ENCODE data around the gene MEF2C.

Gene MEF2C

GRCh38 chr5:88887342-88887741 is 4.4 kb upstream of the MEF2C start:
- no peak for DNase-seq

- no peak for DNase-seq
Observed at GRCh38 chr5:88886746-88887341, 3.9 kb upstream of the MEF2C start.

- no peak for DNase-seq
Observed at GRCh38 chr5:88886252-88886651, 3.3 kb upstream of the MEF2C start.

GRCh38 chr5:88885002-88885401 is 2.0 kb upstream of the MEF2C start:
- DNase-seq, result no peak

DNA sequence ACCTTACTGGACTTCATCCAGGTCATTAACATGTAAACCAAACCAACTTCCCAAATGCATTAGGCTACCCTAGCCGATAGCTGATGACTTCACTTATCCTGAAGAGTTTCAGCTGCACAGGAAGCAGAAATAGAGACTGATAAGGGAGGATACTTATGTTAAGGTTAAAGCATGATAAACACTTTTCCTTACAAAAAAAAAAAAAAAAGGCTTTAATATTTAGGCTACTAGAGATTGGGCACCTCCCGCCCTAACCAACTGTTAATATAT is 1.6 kb upstream of the MEF2C start:
- DNase-seq, result no peak

DNA sequence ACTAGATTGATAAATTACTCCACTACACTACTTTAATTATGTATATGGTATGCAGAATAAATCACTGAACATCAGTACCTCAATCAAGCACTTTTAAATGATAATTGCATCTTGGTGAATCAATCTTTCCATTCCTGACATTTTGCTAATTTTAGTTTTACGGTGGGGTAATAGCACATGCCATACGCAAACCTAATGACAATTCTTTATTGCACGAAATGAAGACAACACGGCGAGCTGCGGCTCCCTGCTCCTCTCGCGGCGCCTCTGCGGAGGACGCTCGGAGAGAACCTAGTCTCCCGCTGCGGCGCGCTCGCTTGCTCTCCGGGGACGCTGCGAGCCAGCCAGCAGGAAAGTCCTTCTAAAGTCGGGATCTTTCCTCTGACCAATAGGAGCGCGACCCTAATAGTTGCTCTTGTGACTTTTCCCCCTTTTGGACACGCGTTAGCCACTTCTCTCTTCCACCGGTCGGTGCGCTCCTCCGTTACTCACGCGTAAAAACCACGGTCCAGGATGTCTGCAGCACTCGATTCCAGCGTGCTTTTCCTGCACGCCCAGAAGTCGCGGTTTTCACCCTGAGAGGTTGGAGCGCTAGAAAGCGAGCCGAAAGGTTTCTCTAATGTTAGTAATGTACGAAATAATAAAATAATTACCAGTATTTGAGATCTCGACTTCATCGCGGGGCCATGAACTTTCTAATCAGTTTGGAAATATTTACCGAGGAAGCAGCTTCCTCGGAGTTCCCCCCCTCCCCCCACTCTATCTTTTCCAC is 1.0 kb upstream of the MEF2C start:
- peak; percentile 58 to 76 for DNase-seq

DNA sequence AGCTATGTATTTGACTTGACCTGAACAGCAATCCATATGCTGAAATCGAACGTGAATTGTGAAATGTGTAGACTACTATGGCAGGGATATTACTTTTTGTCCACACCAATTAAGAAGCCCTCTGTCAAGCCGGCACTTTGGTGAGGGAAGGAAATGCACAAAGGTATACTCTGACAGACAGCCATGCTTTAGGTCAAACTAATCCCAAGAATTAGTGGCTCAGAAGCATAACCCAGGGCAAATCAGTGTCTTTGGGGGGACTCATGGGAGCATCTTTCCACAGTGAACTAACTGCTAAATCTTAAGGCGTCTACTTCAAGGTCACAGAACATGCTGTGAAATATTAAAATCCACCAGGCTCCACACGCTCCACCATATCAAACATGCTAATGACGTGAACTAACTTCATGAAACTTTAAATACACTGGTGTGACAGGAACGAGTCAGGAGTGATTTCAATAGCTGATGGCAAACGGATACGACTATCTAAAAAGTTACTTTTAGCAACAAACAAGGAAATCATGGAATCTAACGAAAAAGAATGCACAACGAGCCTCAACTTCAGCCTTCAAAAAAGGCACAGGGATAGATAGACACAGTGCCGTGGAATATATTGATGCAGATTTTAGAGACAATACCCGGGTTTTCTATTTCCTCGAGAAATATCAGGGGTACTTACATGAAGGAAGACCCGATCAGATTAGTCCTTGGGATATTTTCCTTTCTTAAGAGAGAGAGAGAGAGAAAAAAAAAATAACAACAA is 527 bp downstream of the MEF2C start:
- no peak for DNase-seq

GRCh38 chr5:88881571-88881971 is 1.4 kb downstream of the MEF2C start:
- DNase-seq, result no peak

- DNase-seq, result no peak
Observed at GRCh38 chr5:88880201-88880600, 2.8 kb downstream of the MEF2C start.

DNA sequence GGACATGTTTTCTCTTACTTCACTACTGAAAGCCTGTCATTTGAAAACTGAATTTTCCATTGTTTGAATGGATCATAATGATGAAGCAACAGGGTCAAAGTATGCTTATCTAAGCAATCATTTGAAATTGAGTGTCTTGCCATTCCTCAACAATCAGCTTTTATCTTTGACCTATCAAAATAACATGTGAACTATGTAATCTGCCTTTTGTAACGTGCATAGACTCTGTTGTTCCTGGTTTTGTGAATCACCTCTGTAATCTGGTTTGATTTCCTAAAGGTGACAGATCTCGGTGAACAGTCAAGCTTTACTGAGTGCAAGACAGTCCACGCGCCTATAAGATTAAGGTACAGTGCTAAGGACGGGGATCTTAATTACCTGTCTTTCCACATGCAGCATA is 3.3 kb downstream of the MEF2C start:
- no peak for DNase-seq

GRCh38 chr5:88878976-88879375 is 4.0 kb downstream of the MEF2C start:
- peak in 1 of 2 experiments; percentile 12 for DNase-seq

GRCh38 chr5:88877826-88878225 is 5.2 kb downstream of the MEF2C start:
- no peak for DNase-seq

DNA sequence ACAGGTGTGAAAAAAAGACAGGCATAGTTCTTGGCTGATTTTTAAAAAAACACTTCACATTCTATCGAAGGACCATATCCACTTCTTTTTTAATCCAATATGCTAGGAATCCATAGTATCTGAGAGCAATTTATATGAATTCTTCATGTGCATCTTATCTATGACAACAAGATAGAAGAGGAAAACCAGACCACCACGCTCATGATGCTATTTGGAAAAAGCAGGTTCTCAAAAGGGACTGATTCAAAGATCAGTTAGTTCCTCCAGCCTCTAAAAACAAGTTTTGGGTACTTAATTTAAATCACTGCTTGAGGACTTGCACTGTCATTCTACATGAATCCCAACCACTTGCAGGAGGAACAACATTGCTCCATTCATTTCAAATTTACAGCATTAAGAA is 6.3 kb downstream of the MEF2C start:
- DNase-seq, result no peak

- no peak for DNase-seq
Observed at GRCh38 chr5:88875341-88876234, 7.4 kb downstream of the MEF2C start.

- no peak for DNase-seq
Observed at GRCh38 chr5:88873447-88873846, 9.5 kb downstream of the MEF2C start.

- DNase-seq, result no peak
Observed at GRCh38 chr5:88872971-88873370, 10.0 kb downstream of the MEF2C start.

- DNase-seq, result no peak
Observed at GRCh38 chr5:88870285-88870684, 12.7 kb downstream of the MEF2C start.

DNA sequence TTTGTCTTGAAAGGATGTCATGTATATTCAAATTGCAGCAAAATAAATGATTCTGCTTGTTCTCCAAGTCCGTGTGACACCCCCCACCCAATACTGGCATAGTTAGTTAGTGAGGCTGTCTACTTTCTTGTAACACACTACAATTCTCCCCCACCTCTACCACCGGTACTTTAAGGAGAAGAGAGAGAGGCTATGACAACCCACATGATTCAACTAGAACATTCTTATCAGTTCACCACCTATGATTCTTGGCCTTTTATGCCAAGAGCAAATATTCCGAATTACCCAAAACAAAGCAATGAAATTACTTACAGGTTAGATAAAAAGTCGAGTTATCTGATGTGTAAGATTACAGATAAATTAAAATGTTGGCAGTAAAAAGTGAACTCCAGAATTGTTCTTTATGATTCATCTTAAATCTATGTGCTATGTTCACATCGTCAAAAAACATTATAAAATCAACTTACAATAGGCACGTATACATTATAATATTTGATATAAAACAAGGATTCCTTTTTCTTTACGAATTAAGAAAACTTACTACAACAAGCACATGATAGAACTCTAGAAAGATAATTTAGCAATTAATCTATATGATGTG is 14.4 kb downstream of the MEF2C start:
- DNase-seq, result no peak

DNA sequence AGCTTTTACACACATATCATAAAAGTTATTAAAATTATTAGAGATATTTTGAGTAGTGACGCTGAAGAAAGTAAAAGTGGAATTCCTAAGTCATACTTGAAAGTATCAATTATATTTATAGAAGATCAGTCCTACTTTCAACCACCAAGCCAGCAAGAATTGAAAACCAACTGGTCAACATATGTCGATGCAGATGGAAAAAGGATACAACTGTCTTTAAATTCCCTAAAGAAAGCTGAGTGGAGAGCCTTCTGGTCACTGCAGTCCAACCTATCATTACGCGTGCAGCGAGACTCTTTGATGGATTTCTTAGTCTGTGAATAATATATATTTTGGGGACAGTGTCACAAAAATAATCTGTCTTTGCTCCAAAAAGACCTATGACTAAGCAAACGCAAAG is 15.3 kb downstream of the MEF2C start:
- no peak for DNase-seq

DNA sequence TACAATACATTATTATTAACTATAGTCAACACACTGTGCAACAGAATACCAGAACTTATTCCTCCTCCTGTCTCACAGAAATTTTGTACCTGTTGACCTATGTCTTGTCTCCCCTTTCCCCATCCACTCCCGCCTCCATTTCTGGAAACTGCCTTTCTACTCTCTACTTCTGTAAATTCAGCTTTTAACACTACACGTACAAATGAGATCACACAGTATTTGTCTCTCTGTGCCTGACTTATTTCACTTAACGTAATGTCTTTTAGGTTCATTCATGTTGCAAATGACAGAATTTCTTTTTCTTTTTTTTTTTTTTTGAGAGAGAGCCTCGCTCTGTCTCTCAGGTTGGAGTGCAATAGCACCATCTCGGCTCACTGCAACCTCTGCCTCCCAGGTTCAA is 19.5 kb downstream of the MEF2C start:
- DNase-seq, result no peak

- DNase-seq, result no peak
Observed at GRCh38 chr5:88862547-88863175, 20.3 kb downstream of the MEF2C start.

GRCh38 chr5:88861231-88861630 is 21.8 kb downstream of the MEF2C start:
- no peak for DNase-seq
